Common myeloid progenitor, CD34-positive (primary cell): ENCODE data around the gene DOCK1.
"Not testable (repeated sequence)": the region's sequence is repeated elsewhere in the genome, so short reads cannot be mapped to it uniquely, and the experiment has no call there.

Experiments used
- CTCF ChIA-PET: fragments of 350-600 bp; sonication (Branson Sonifier 250); formaldehyde crosslinking; loops from one replicate; lab custom pipeline; 2021; ENCODE audit warnings: antibody characterized with exemption; lab: Charles Lee
- POLR2A ChIA-PET: fragments of 350-600 bp; sonication (Branson Sonifier 250); formaldehyde crosslinking; loops from one replicate; lab custom pipeline; 2021; ENCODE audit warnings: antibody characterized with exemption; lab: Charles Lee
- DNase-seq, 3 donors: peaks; one replicate each; pipeline versions ENCODE4 v3.0.0 to v3.0.0-alpha.2; 2013
- H3K27ac ChIP-seq, 2 experiments: 1 replicate in 1 of 2; 2 replicates in 1 of 2; pipeline ENCODE4 v1.7.0; 2013; ENCODE audit warnings: inconsistent platforms in 2 of 2, low read length in 2 of 2, mild to moderate bottlenecking in 2 of 2, low read depth in 1 of 2, moderate library complexity in 1 of 2; ENCODE audit not compliant: severe bottlenecking in 2 of 2, insufficient read depth in 1 of 2, poor library complexity in 1 of 2
- H3K27me3 ChIP-seq, 5 experiments: replicated peaks in 2 of 5; 1 replicate in 3 of 5; 2 replicates in 2 of 5; pipeline versions ENCODE4 v1.6.1 to v1.7.0; 2013; ENCODE audit warnings: low read length in 4 of 5, mild to moderate bottlenecking in 2 of 5, moderate library complexity in 2 of 5, inconsistent platforms in 1 of 5; ENCODE audit not compliant: insufficient read depth in 5 of 5, control insufficient read depth in 4 of 5
- H3K36me3 ChIP-seq, 4 experiments: 1 replicate in 2 of 4; 2 replicates in 2 of 4; pipeline versions ENCODE4 v1.6.1 to v1.7.0; 2013; ENCODE audit warnings: low read length in 3 of 4, control low read depth in 1 of 4, mild to moderate bottlenecking in 1 of 4; ENCODE audit not compliant: control insufficient read depth in 4 of 4, insufficient read depth in 4 of 4
- H3K4me1 ChIP-seq, 4 experiments: 1 replicate in 3 of 4; 2 replicates in 1 of 4; pipeline versions ENCODE4 v1.6.1 to v1.7.1; 2013; ENCODE audit warnings: low read length in 3 of 4, mild to moderate bottlenecking in 3 of 4, control low read depth in 1 of 4, inconsistent platforms in 1 of 4, moderate library complexity in 1 of 4; ENCODE audit not compliant: control insufficient read depth in 4 of 4, insufficient read depth in 4 of 4; ENCODE audit errors: control extremely low read depth in 1 of 4
- H3K4me3 ChIP-seq, 7 experiments: 1 replicate in 4 of 7; 2 replicates in 3 of 7; pipeline versions ENCODE4 v1.5.1 to v1.7.0; 2013; ENCODE audit warnings: mild to moderate bottlenecking in 7 of 7, low read length in 6 of 7, moderate library complexity in 6 of 7, inconsistent platforms in 2 of 7, low read depth in 2 of 7, control low read depth in 1 of 7; ENCODE audit not compliant: insufficient read depth in 4 of 7, control insufficient read depth in 1 of 7; ENCODE audit errors: extremely low read depth in 1 of 7
- H3K9me3 ChIP-seq, 5 experiments: 1 replicate in 4 of 5; 2 replicates in 1 of 5; pipeline versions ENCODE4 v1.6.1 to v1.7.1; 2013; ENCODE audit warnings: low read length in 4 of 5, mild to moderate bottlenecking in 2 of 5, inconsistent platforms in 1 of 5, low read depth in 1 of 5, moderate library complexity in 1 of 5; ENCODE audit not compliant: control insufficient read depth in 4 of 5, insufficient read depth in 2 of 5; ENCODE audit errors: control extremely low read depth in 1 of 5
- WGBS: methylation state at CpG from one replicate; pipeline ENCODE4 v1.1.5; 2013; ENCODE audit not compliant: insufficient coverage; 5-methylcytosine and 5-hydroxymethylcytosine counted together

Gene DOCK1

DNA sequence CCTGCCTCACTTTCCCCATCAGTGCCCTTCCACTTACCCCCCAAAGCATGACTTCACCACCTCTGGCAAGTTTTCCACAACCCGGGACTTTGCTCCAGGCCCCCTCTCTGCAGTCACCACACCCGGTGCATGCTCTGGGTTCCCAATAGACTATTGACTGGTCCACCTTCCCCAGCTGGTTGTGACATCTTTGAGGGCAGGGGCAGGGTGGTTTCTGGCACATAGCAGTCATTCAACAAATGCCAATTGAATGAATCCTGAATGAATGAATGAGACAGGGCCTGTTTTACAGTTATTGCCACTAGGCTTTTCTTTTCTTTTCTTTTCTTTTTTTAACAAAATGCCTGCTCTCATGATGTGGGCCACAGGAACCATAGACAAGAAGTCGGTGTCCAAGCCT, 28.8 kb upstream of the DOCK1 start:
- ChIA-PET CTCF (no interaction called here), POLR2A (no interaction called here)
- Histone ChIP-seq H3K27ac (no peak overlapping the region), H3K4me1 (no peaks in the 10 kb centered on the region), H3K27me3 (peaks cover 0 to 7% (median 2%) of the 10 kb centered on the region in 5 experiments), H3K9me3 (peaks cover 0 to 1% (median 0%) of the 10 kb centered on the region in 5 experiments), H3K36me3 (no peaks in the 10 kb centered on the region), H3K4me3 (no peak overlapping the region)
- DNase-seq = no peak
- 93% methylated on average over 2 of the region's 3 CpGs for WGBS

DNA sequence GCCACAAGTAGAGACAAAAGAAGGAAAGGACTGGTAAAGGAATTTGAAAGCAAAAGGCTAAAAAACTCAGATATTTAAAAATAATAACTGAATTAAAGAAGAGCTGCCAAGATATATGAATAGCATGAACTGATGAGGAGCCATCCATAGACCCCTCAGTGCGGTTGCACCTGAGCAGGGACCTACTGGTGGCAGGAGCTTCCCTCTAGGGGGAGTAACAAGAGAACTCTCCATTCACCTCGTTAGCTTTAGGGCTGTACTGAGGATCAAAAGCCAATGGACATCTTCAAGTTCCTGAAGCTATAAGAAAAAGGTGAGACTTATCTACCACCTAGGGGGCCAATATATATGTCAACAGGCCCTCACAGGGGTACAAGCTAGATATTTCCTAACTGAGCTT, 27.8 kb upstream of the DOCK1 start:
- Histone ChIP-seq H3K9me3 (peaks cover 0 to 1% (median 0%) of the 10 kb centered on the region in 5 experiments), H3K4me3 (no peak overlapping the region), H3K27me3 (peaks cover 0 to 12% (median 2%) of the 10 kb centered on the region in 5 experiments), H3K27ac (no peak overlapping the region), H3K4me1 (no peaks in the 10 kb centered on the region), H3K36me3 (no peaks in the 10 kb centered on the region)
- CTCF ChIA-PET = no interaction called here
- 100% methylated on average over 1 of the region's 2 CpGs for WGBS
- POLR2A ChIA-PET = no interaction called here
- DNase-seq = no peak

DNA sequence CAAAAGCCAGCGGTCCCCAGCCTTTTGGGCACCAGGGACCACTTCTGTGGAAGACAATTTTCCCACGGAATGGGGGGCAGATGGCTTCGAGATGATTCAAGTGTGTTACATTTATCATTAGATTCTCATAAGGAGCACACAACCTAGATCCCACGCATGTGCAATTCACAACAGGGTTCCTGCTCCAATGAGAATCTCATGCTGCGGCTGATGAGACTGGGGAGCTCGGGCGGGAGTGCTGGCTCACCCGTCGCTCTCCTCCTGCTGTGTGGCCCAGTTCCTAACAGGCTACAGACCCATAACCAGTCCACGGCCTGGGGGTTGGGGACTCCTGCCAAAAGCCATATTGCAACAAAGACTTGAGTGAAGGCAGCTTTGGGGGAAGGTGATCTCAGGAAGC, 26.6 kb upstream of the DOCK1 start:
- POLR2A ChIA-PET = no interaction called here
- Histone ChIP-seq H3K9me3 (peaks cover 0 to 1% (median 0%) of the 10 kb centered on the region in 5 experiments), H3K27ac (no peak overlapping the region), H3K4me1 (no peaks in the 10 kb centered on the region), H3K27me3 (peaks cover 0 to 12% (median 2%) of the 10 kb centered on the region in 5 experiments), H3K36me3 (no peaks in the 10 kb centered on the region), H3K4me3 (no peak overlapping the region)
- WGBS = 100% methylated on average over 5 of the region's 10 CpGs
- CTCF ChIA-PET = no interaction called here
- DNase-seq = no peak

DNA sequence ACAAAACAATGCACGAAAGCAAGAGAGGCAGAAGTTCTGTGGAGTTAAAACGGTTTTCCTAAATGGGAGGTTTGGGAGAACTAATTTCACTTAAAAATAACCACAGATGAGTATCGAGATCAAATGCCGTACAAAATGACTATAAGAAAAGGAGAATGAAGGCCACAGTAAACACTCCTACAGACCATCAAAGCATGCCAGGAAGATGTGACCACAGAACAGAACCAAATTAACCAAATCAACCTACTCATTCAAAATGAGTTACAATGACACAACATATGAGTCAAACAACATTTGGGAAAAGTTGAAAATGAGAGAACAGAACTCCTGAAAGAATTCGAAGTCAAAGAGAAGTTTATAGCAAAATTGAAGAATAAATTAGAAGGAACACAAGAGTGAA, 24.3 kb upstream of the DOCK1 start:
- H3K27ac ChIP-seq = no peak overlapping the region
- no peaks in the 10 kb centered on the region for H3K4me1 ChIP-seq
- peaks cover 0 to 1% (median 0%) of the 10 kb centered on the region in 5 experiments for H3K9me3 ChIP-seq
- no peak overlapping the region for H3K4me3 ChIP-seq
- peaks cover 0 to 12% (median 2%) of the 10 kb centered on the region in 5 experiments for H3K27me3 ChIP-seq
- WGBS = no CpG with 5 or more reads among the region's 5 CpGs
- H3K36me3 ChIP-seq = no peaks in the 10 kb centered on the region
- POLR2A ChIA-PET = no interaction called here
- no peak for DNase-seq
- CTCF ChIA-PET = no interaction called here

DNA sequence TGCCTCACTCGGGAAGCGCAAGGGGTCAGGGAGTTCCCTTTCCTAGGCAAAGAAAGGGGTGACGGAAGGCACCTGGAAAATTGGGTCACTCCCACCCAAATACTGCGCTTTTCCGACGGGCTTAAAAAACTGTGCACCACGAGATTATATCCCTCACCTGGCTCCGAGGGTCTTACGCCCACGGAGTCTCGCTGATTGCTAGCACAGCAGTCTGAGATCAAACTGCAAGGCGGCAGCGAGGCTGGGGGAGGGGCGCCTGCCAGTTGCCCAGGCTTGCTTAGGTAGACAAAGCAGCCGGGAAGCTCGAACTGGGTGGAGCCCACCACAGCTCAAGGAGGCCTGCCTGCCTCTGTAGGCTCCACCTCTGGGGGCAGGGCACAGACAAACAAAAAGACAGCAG, 23.2 kb upstream of the DOCK1 start:
- peaks cover 0 to 12% (median 2%) of the 10 kb centered on the region in 5 experiments for H3K27me3 ChIP-seq
- H3K4me1 ChIP-seq, H3K9me3 ChIP-seq, H3K27ac ChIP-seq, DNase-seq, H3K36me3 ChIP-seq, CTCF ChIA-PET, POLR2A ChIA-PET: not testable (repeated sequence)
- peak overlapping the region in 1 of 7 experiments; percentile 42 for H3K4me3 ChIP-seq
- 48% methylated on average over 7 of the region's 16 CpGs for WGBS

DNA sequence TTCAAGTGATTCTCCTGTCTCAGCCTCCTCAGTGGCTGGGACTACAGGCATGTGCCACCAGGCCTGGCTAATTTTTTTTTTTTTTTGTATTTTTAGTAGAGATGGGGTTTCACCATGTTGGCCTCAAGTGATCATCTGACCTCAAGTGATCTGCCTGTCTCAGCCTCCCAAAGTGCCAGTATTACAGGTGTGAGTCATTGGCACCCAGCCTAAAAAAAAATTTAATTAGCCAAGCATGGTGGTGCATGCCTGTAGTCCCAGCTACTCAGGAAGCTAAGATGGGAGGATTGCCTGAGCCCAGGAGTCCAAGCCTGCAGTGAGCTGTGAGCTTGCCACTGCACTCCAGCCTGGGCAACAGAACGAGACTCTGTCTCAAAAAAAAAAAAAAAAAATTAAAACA, 16.8 kb upstream of the DOCK1 start:
- H3K4me3 ChIP-seq, H3K36me3 ChIP-seq, CTCF ChIA-PET, H3K27ac ChIP-seq, H3K9me3 ChIP-seq, H3K27me3 ChIP-seq, H3K4me1 ChIP-seq, DNase-seq, POLR2A ChIA-PET: not testable (repeated sequence)
- no CpG with 5 or more reads among the region's 1 CpG for WGBS

DNA sequence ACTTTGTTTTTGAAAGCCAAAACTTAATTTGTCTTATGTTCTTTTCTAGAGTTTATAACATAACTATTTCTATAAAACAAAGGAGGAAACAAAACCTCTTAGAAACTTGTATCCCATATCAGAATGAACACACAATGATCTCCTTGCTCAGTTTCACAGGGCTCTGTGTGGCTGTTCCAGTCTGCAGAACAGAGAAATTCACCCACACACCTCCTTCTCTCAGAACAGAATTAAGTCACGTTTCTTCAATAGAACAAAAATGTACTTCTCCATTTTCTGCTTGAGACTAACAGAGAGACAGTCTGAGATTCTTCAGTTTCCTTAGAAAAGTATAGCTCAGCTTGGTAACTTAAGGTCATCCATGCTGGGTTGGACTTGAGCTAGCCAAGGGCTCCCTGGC, 15.8 kb upstream of the DOCK1 start:
- 44% methylated on average over 1 of the region's 1 CpG for WGBS
- no peaks in the 10 kb centered on the region for H3K9me3 ChIP-seq
- ChIA-PET CTCF (no interaction called here), POLR2A (no interaction called here)
- no peaks in the 10 kb centered on the region for H3K27me3 ChIP-seq
- H3K36me3 ChIP-seq = no peaks in the 10 kb centered on the region
- no peak overlapping the region for H3K4me3 ChIP-seq
- no peak for DNase-seq
- H3K4me1 ChIP-seq = peaks cover 0 to 6% (median 0%) of the 10 kb centered on the region in 4 experiments
- H3K27ac ChIP-seq = no peak overlapping the region
